Activated T-cell treated with anti-CD3 and anti-CD28 coated beads, Interleukin-2, amount 50 U/mL, for 48 hours (primary cell): ENCODE measurements around the gene BCAS2.

Experiments used
- DNase-seq, 2 experiments: peaks; one replicate each; pipeline ENCODE4 v3.0.0-alpha.2; 2020

Gene BCAS2

GRCh38 chr1:114558544-114558943 lies 22.9 kb downstream of the BCAS2 start:
- no peak for DNase-seq

- no peak for DNase-seq
Measured at GRCh38 chr1:114554577-114554976, 26.8 kb downstream of the BCAS2 start.

GRCh38 chr1:114552106-114552639 lies 29.2 kb downstream of the BCAS2 start:
- DNase-seq, result no peak

GRCh38 chr1:114551400-114551799 lies 30.0 kb downstream of the BCAS2 start:
- no peak for DNase-seq

- DNase-seq, result no peak
Measured at GRCh38 chr1:114550336-114550735, 31.1 kb downstream of the BCAS2 start.

- DNase-seq, result no peak
Measured at GRCh38 chr1:114549137-114549536, 32.3 kb downstream of the BCAS2 start.

- no peak for DNase-seq
Measured at GRCh38 chr1:114547076-114547475, 34.3 kb downstream of the BCAS2 start.

- DNase-seq, result no peak
Measured at GRCh38 chr1:114545796-114546195, 35.6 kb downstream of the BCAS2 start.

GRCh38 chr1:114545315-114545714 lies 36.1 kb downstream of the BCAS2 start:
- DNase-seq, result no peak

- DNase-seq, result no peak
Measured at GRCh38 chr1:114540821-114541220, 40.6 kb downstream of the BCAS2 start.

- DNase-seq, result no peak
Measured at GRCh38 chr1:114540272-114540671, 41.1 kb downstream of the BCAS2 start.

GRCh38 chr1:114536043-114536442 lies 45.4 kb downstream of the BCAS2 start:
- DNase-seq, result no peak

- no peak for DNase-seq
Measured at GRCh38 chr1:114535401-114535800, 46.0 kb downstream of the BCAS2 start.

GRCh38 chr1:114531094-114531493 lies 50.3 kb downstream of the BCAS2 start:
- DNase-seq, result no peak

GRCh38 chr1:114530224-114530623 lies 51.2 kb downstream of the BCAS2 start:
- no peak for DNase-seq

- DNase-seq, result no peak
Measured at GRCh38 chr1:114524944-114525343, 56.5 kb downstream of the BCAS2 start.

GRCh38 chr1:114522264-114522575 lies 59.2 kb downstream of the BCAS2 start:
- DNase-seq, result no peak

GRCh38 chr1:114521396-114522263 lies 59.8 kb downstream of the BCAS2 start:
- no peak for DNase-seq
